PC-3 (cell line): ENCODE measurements around the gene RBM25. TPM values are rescaled to one million over a fixed set of nuclear protein-coding genes. Genes with fewer than 3 reads are reported as not detected.

ENCODE experiments used
- ATAC-seq: fragments of 200-7000 bp; cut with Tn5 transposase; 2 replicates; pipeline ENCODE4 v1.9.1; 2020; ENCODE audit warnings: mild to moderate bottlenecking, moderate library complexity
- BruUV-seq: library from RNA; stranded (reverse); fragments of 400-500 nt; replicated peaks from 2 replicates; lab custom pipeline; 2021; lab: Mats Ljungman, UMichigan
- CTCF ChIA-PET: fragments of 300-600 bp; sonication (Branson Sonifier 250); formaldehyde crosslinking; loops from one replicate; lab custom pipeline; 2022; ENCODE audit warnings: antibody characterized with exemption; lab: Charles Lee
- POLR2A ChIA-PET: fragments of 300-600 bp; sonication (Branson Sonifier 250); formaldehyde crosslinking; loops from one replicate; lab custom pipeline; 2022; ENCODE audit warnings: antibody characterized with exemption; ENCODE audit not compliant: unreplicated experiment; lab: Charles Lee
- DNase-seq: peaks from one replicate; pipeline ENCODE4 v3.0.0-alpha.2; 2015
- H2AFZ ChIP-seq: fragments of 300-600 bp; sonication (generic); 2 replicates; pipeline ENCODE4 v1.6.0; 2016; ENCODE audit warnings: antibody characterized with exemption, low read length
- H3F3A ChIP-seq: fragments of 300-600 bp; sonication (generic); one replicate; pipeline ENCODE4 v1.6.0; 2017; ENCODE audit warnings: antibody characterized with exemption, low read length, control low read depth, mild to moderate bottlenecking; ENCODE audit not compliant: unreplicated experiment
- H3K27ac ChIP-seq: fragments of 300-600 bp; sonication (generic); 2 replicates; pipeline ENCODE4 v1.5.1; 2016; ENCODE audit warnings: mild to moderate bottlenecking, low read length
- H3K27me3 ChIP-seq: fragments of 300-600 bp; sonication (generic); 2 replicates; pipeline ENCODE4 v1.6.1; 2016; ENCODE audit warnings: low read length, mixed read lengths
- H3K36me3 ChIP-seq: fragments of 300-600 bp; sonication (generic); 2 replicates; pipeline ENCODE4 v1.6.1; 2016; ENCODE audit warnings: low read depth, mixed run types, low read length, mixed read lengths
- H3K4me1 ChIP-seq: fragments of 300-600 bp; sonication (generic); 2 replicates; pipeline ENCODE4 v1.5.1; 2016; ENCODE audit warnings: low read length; ENCODE audit not compliant: insufficient read depth
- H3K4me2 ChIP-seq: fragments of 300-600 bp; sonication (generic); 2 replicates; pipeline ENCODE4 v1.6.0; 2016; ENCODE audit warnings: low read length
- H3K4me3 ChIP-seq: fragments of 300-600 bp; sonication (generic); 2 replicates; pipeline ENCODE4 v1.5.1; 2016; ENCODE audit warnings: mild to moderate bottlenecking, low read length, mixed read lengths
- H3K79me2 ChIP-seq: fragments of 300-600 bp; sonication (generic); 2 replicates; pipeline ENCODE4 v1.6.1; 2017; ENCODE audit warnings: low read length, mixed read lengths
- H3K9ac ChIP-seq: fragments of 300-600 bp; sonication (generic); 2 replicates; pipeline ENCODE4 v1.6.0; 2016; ENCODE audit warnings: mild to moderate bottlenecking, low read length
- H3K9me2 ChIP-seq: fragments of 300-600 bp; sonication (generic); replicated peaks from 2 replicates; pipeline ENCODE4 v1.6.1; 2016; ENCODE audit warnings: mixed run types, low read length, mixed read lengths
- H3K9me3 ChIP-seq: fragments of 300-600 bp; sonication (generic); 2 replicates; pipeline ENCODE4 v1.6.1; 2016; ENCODE audit warnings: low read length, mixed read lengths
- H4K20me1 ChIP-seq: fragments of 300-600 bp; sonication (generic); 2 replicates; pipeline ENCODE4 v1.6.1; 2016; ENCODE audit warnings: low read length, mixed read lengths
- CTCF ChIP-seq: fragments of 300-600 bp; sonication (generic); conservative IDR thresholded peaks from 2 replicates; pipeline ENCODE4 v1.5.1; 2017; ENCODE audit warnings: antibody characterized with exemption, low read depth, mild to moderate bottlenecking, low read length
- EZH2 ChIP-seq: fragments of 300-600 bp; sonication (generic); IDR thresholded peaks from one replicate; pipeline ENCODE4 v1.6.1; 2017; ENCODE audit warnings: antibody characterized with exemption, mild to moderate bottlenecking, low read length; ENCODE audit not compliant: unreplicated experiment
- EZH2phosphoT487 ChIP-seq: fragments of 300-600 bp; sonication (generic); IDR thresholded peaks from 2 replicates; pipeline ENCODE4 v1.6.1; 2018; ENCODE audit warnings: mild to moderate bottlenecking, antibody characterized with exemption, low read length, borderline replicate concordance
- intact Hi-C: fragments of 100-400 bp; cut with micrococcal nuclease; formaldehyde crosslinking; loops from 2 replicates; pipeline ENCODE4 v1.9.0; 2023
- total RNA-seq: library from RNA; depleted of rRNA; stranded (reverse); fragments of >200 nt; gene quantifications from 2 replicates; pipeline ENCODE4 v1.2.3, GENCODE V29; 2014

RBM25 gene
- total RNA-seq, 1 experiment from 2014 or later, result 53.2 TPM

- Histone ChIP-seq H3K36me3 (peaks cover 78% of the 10 kb centered on the region), H3K9ac (no peak overlapping the region), H3K9me2 (no peaks in the 10 kb centered on the region), H3K4me2 (no peak overlapping the region), H3K27me3 (no peaks in the 10 kb centered on the region), H3K4me3 (no peak overlapping the region), H3K27ac (no peak overlapping the region), H3K79me2 (no peaks in the 10 kb centered on the region), H3K4me1 (no peaks in the 10 kb centered on the region; the same call in 1 of the 2 replicates), H4K20me1 (no peaks in the 10 kb centered on the region), H3F3A (no peaks in the 10 kb centered on the region), H3K9me3 (no peaks in the 10 kb centered on the region), H2AFZ (no peak overlapping the region)
- DNase-seq, result no peak
- intact Hi-C loops, result no loop called here
- ChIA-PET POLR2A (no interaction called here), CTCF (no interaction called here)
- no TSS peak for BruUV-seq
- TF ChIP-seq EZH2phosphoT487 (no peak), EZH2 (no peak), CTCF (no peak)
- ATAC-seq, result no peak
Observed at GRCh38 chr14:73105727-73106126, 47.4 kb downstream of the RBM25 start.

DNA sequence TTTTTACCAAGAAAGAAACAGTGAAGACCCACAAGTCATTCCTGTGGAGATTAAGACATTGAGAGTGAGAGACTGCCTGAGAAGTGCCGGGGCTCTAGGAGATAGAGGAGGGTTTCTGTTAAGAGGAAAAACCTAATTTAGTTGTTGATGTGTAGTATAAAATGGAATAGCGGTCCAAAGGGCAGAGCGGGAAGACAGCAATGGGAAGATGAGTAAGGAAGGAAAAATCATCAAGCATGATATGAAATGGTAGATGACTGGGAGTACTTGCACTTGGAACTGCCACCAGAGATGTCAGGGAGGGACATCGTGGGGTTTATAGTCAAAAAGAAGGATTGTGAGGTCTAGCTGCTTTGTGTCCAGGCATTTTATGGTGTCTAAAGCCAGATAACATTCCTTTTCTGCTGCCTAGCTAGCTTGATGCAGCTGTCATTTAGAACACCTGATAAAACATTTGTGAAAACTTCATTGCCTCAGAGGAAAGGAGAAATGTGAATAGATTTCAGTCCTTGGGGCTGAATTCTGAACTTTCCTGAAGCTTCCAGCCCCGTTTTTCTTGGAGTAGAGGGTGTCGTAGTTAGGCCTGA is 57.8 kb downstream of the RBM25 start:
- Histone ChIP-seq H4K20me1 (peaks cover 21% of the 10 kb centered on the region), H3K27ac (no peak overlapping the region), H3K9me2 (no peaks in the 10 kb centered on the region), H3K79me2 (peaks cover 16% of the 10 kb centered on the region; the same call in 1 of the 2 replicates), H3K4me2 (no peak overlapping the region), H3K4me3 (no peak overlapping the region), H3K4me1 (no peaks in the 10 kb centered on the region), H3K36me3 (peaks cover 78% of the 10 kb centered on the region), H3K9me3 (no peaks in the 10 kb centered on the region), H2AFZ (no peak overlapping the region), H3K27me3 (no peaks in the 10 kb centered on the region), H3F3A (peaks cover 6% of the 10 kb centered on the region), H3K9ac (no peak overlapping the region)
- POLR2A ChIA-PET, result interaction anchor here (0.6 kb wide), 1 partner anchor 20 kb away, joined by 4 read pairs; the partner anchor contains the start of gene PSEN1
- no TSS peak for BruUV-seq
- intact Hi-C loops, result no loop called here
- ATAC-seq, result no peak; the same call in 1 of the 2 replicates
- DNase-seq, result no peak
- CTCF ChIA-PET, result no interaction called here
- TF ChIP-seq EZH2phosphoT487 (no peak), CTCF (no peak), EZH2 (no peak)

DNA sequence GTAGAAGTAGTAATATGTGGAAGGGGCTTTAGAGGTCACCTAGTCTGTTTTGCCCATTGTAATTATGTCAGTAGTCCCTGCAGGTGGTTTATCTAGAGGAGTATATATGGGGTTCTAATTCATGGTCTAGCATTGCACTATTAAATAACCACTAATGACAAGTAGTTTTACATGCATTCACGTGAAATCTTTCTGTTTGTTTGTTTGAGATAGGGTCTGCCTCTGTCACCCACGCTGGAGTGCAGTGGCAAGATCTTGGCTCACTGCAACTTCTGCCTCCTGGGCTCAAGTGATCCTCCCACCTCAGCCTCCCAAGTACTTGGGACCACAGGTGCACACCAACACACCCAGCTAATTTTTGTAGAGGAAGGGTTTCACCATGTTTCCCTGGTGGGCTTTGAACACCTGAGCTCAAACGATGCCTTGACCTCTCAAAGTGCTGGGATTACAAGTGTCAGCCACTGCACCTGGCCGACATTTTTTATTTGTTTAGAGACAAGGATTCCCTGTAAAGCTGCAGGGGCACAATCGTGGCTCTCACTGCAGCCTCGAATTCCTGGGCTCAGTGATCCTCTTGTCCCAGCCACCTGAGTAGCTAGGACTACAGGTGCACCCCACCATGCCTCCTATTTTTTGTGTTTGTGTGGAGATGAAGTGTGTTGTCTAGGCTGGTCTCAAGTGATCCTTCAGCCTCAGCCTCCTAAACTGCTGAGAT is 66.0 kb downstream of the RBM25 start:
- no TSS peak for BruUV-seq
- POLR2A ChIA-PET, result interaction anchor here (0.7 kb wide), 1 partner anchor 30 kb away, joined by 6 read pairs; no protein-coding TSS in a partner anchor
- CTCF ChIA-PET, result interaction anchor here (0.7 kb wide), 1 partner anchor 95 kb away, joined by 4 read pairs; no protein-coding TSS in a partner anchor
- H3K4me2 ChIP-seq, result no peak overlapping the region
- H4K20me1 ChIP-seq, result 0 out of 2 replicates have a peak, but pooled peaks cover 5% of the 10 kb centered on the region
- no peak overlapping the region for H3K9ac ChIP-seq
- no peak overlapping the region for H2AFZ ChIP-seq
- no peaks in the 10 kb centered on the region for H3K27me3 ChIP-seq
- H3F3A ChIP-seq, result peaks cover 3% of the 10 kb centered on the region
- H3K27ac ChIP-seq, result no peak overlapping the region
- no peak overlapping the region for H3K4me3 ChIP-seq
- no peak for DNase-seq
- no peaks in the 10 kb centered on the region for H3K4me1 ChIP-seq
- ATAC-seq, result no peak
- no peaks in the 10 kb centered on the region for H3K79me2 ChIP-seq
- TF ChIP-seq EZH2phosphoT487, result no peak
- no peak for TF ChIP-seq EZH2
- TF ChIP-seq CTCF, result no peak
- peaks cover 51% of the 10 kb centered on the region for H3K36me3 ChIP-seq
- H3K9me3 ChIP-seq, result no peaks in the 10 kb centered on the region
- no peaks in the 10 kb centered on the region for H3K9me2 ChIP-seq
- intact Hi-C loops, result no loop called here
